IPS-18a (cell line): ENCODE measurements around the gene BLOC1S6.

ENCODE experiments used
- H3K27ac ChIP-seq: one replicate; pipeline ENCODE4 v1.5.1; 2013; ENCODE audit warnings: low read length
- H3K27me3 ChIP-seq: one replicate; pipeline ENCODE4 v1.6.1; 2013; ENCODE audit warnings: mild to moderate bottlenecking, low read length; ENCODE audit not compliant: control insufficient read depth, insufficient read depth
- H3K36me3 ChIP-seq: one replicate; pipeline ENCODE4 v1.6.1; 2013; ENCODE audit warnings: low read depth, low read length; ENCODE audit not compliant: control insufficient read depth
- H3K4me1 ChIP-seq: one replicate; pipeline ENCODE4 v1.6.1; 2013; ENCODE audit warnings: low read depth, low read length; ENCODE audit not compliant: control insufficient read depth
- H3K4me3 ChIP-seq: one replicate; pipeline ENCODE4 v1.5.1; 2013; ENCODE audit warnings: low read length
- H3K9ac ChIP-seq: one replicate; pipeline ENCODE4 v1.6.1; 2013; ENCODE audit warnings: mild to moderate bottlenecking, low read length, moderate library complexity
- H3K9me3 ChIP-seq: one replicate; pipeline ENCODE4 v1.6.1; 2013; ENCODE audit warnings: low read depth, low read length; ENCODE audit not compliant: control insufficient read depth

The BLOC1S6 gene

DNA sequence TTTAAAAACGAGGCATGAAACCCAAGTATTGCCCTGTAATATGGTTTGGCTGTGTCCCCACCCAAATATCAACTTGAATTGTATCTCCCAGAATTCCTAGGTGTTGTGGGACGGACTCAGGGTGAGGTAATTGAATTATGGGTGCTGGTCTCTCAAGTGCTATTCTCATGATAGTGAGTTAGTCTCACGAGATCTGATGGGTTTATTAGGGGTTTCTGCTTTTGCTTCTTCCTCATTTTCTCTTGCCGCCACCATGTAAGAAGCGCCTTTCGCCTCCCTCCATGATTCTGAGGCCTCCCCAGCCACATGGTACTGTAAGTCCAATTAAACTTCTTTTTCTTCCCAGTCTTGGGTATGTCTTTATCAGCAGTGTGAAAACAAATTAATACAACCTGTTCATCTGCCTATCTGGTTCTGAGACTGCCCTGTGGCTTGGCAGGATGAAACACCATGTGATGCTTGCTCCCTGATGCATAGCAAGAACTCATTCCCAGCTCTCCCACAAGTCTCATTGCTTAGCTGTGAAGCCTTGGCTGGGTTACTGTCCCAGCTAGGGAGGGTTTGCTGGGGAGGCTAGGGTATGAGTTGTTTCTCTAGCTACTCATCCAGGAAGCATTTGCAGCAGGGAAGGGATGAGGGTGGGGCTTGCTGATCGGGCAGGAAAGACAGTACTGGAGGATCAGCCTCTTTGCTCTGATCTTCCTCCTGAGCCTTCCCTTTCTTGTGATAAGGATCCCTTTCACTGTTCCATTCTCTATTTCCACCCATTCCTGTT, 43.9 kb downstream of the BLOC1S6 start:
- H3K4me1 ChIP-seq = no peaks in the 10 kb centered on the region
- H3K9me3 ChIP-seq = peaks cover 6% of the 10 kb centered on the region
- no peak overlapping the region for H3K9ac ChIP-seq
- H3K27me3 ChIP-seq = peaks cover 39% of the 10 kb centered on the region
- H3K27ac ChIP-seq = no peak overlapping the region
- H3K4me3 ChIP-seq = no peak overlapping the region
- H3K36me3 ChIP-seq = no peaks in the 10 kb centered on the region

DNA sequence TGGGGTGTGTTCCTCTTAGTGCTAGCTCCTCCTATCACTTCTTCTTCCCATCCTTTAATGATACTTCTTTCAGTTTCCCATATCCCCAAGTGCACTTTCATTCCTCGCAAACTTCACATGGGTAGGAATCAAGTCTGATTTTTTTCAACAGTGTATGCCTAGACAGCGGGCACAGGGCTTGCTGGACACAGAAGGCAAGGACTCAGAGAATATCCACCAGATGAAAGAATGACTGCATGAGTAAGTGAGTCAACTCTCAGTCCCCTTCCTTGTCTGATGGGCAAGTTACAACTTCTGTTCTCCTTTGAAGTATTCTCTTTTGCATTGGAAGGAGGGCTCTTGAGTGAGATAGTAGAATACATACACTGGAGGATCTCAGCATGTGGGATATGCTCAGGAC, 44.6 kb downstream of the BLOC1S6 start:
- no peaks in the 10 kb centered on the region for H3K36me3 ChIP-seq
- no peaks in the 10 kb centered on the region for H3K4me1 ChIP-seq
- peaks cover 46% of the 10 kb centered on the region for H3K27me3 ChIP-seq
- no peak overlapping the region for H3K4me3 ChIP-seq
- H3K9me3 ChIP-seq = no peaks in the 10 kb centered on the region
- H3K27ac ChIP-seq = no peak overlapping the region
- H3K9ac ChIP-seq = no peak overlapping the region

DNA sequence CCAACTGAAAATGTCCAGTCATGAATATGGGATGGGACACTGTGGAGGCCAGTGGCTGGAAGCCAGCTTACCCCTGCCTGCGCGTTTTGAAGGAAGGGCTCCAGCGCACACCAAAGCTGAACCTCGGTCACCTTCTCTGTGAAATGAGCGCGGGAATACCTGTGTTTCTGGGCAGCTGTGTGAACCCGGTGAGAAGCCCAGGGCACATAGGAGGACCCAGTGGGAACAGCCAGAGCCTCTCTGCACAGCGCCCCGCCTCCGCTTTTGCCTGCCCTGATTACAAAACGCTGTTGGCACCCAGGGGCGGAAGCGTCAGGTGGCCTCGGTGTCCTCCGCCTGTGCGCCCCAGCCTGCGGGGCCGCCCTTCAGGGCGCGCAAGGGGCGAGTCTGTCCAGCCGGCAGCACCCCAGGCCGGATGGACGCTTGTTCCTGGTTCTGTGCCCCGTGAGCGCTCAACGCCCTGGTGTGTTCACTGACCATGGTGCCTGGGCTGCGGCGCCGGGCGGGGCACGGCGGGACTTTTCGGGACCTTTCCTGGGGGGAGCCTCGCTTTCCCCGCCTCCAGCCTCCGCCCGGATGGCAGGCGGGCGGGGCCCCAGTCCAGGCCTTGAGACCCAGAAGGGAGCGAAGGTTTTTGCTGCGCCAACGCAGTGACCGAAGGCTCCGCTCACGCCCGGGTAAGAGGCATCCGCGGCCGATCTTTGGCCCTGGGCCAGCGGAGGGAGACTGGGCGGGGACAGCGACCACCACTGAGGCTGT, 47.4 kb downstream of the BLOC1S6 start, which contains the start of gene SQOR:
SQOR (plus strand) TSS at position 598 of the 759 bp plus-strand sequence. CDS start 23,895 bp downstream, outside the sequence.
- H3K36me3 ChIP-seq = no peaks in the 10 kb centered on the region
- peaks cover 56% of the 10 kb centered on the region for H3K27me3 ChIP-seq
- peak within 1 kb of the TSS; percentile 73 for H3K4me3 ChIP-seq
- H3K9ac ChIP-seq = peak within 1 kb of the TSS; percentile 3
- H3K9me3 ChIP-seq = no peaks in the 10 kb centered on the region
- no peak within 1 kb of the TSS for H3K27ac ChIP-seq
- H3K4me1 ChIP-seq = no peaks in the 10 kb centered on the region

DNA sequence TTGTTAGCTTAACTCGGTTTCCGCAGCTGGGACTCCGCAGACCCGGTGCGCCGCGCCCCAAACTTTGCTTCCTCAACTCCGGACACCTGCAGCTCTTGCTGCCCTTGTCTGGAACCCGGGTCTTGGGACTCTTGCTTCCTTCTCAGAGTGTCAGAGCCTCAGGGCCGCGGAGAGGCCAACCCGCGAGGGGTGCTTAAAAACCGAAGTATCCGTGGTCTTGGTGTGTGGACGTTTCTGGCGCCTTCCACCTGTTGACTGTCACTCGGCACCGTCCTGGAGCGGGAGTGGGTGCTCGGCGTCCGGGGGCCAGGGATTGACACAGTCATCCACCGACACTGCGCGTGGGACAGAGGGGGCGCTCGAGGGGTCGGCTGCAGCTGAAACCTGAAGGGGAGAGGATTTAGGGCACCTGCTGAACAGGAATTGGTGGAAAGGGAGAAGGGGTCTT, 48.0 kb downstream of the BLOC1S6 start:
- no peaks in the 10 kb centered on the region for H3K36me3 ChIP-seq
- H3K9me3 ChIP-seq = no peaks in the 10 kb centered on the region
- H3K27ac ChIP-seq = no peak overlapping the region
- peaks cover 56% of the 10 kb centered on the region for H3K27me3 ChIP-seq
- H3K4me3 ChIP-seq = peak overlapping the region; percentile 73
- H3K9ac ChIP-seq = peak overlapping the region; percentile 3
- no peaks in the 10 kb centered on the region for H3K4me1 ChIP-seq

- no peaks in the 10 kb centered on the region for H3K4me1 ChIP-seq
- H3K4me3 ChIP-seq = peak overlapping the region; percentile 73
- no peaks in the 10 kb centered on the region for H3K36me3 ChIP-seq
- H3K27ac ChIP-seq = no peak overlapping the region
- no peaks in the 10 kb centered on the region for H3K9me3 ChIP-seq
- H3K27me3 ChIP-seq = peaks cover 56% of the 10 kb centered on the region
- H3K9ac ChIP-seq = no peak overlapping the region
Measured at GRCh38 chr15:45635763-45636292, 48.6 kb downstream of the BLOC1S6 start.

- no peak overlapping the region for H3K27ac ChIP-seq
- no peak overlapping the region for H3K9ac ChIP-seq
- no peaks in the 10 kb centered on the region for H3K9me3 ChIP-seq
- H3K27me3 ChIP-seq = peaks cover 49% of the 10 kb centered on the region
- no peaks in the 10 kb centered on the region for H3K4me1 ChIP-seq
- no peaks in the 10 kb centered on the region for H3K36me3 ChIP-seq
- H3K4me3 ChIP-seq = no peak overlapping the region
Measured at GRCh38 chr15:45637141-45637540, 50.0 kb downstream of the BLOC1S6 start.

- H3K9me3 ChIP-seq = no peaks in the 10 kb centered on the region
- peaks cover 49% of the 10 kb centered on the region for H3K27me3 ChIP-seq
- no peaks in the 10 kb centered on the region for H3K4me1 ChIP-seq
- H3K9ac ChIP-seq = no peak overlapping the region
- no peak overlapping the region for H3K4me3 ChIP-seq
- no peaks in the 10 kb centered on the region for H3K36me3 ChIP-seq
- H3K27ac ChIP-seq = no peak overlapping the region
Measured at GRCh38 chr15:45637552-45638033, 50.4 kb downstream of the BLOC1S6 start.

- H3K27ac ChIP-seq = no peak overlapping the region
- no peaks in the 10 kb centered on the region for H3K4me1 ChIP-seq
- no peak overlapping the region for H3K4me3 ChIP-seq
- H3K9me3 ChIP-seq = no peaks in the 10 kb centered on the region
- H3K36me3 ChIP-seq = no peaks in the 10 kb centered on the region
- H3K27me3 ChIP-seq = peaks cover 21% of the 10 kb centered on the region
- H3K9ac ChIP-seq = no peak overlapping the region
Measured at GRCh38 chr15:45640616-45641015, 53.4 kb downstream of the BLOC1S6 start.

- H3K4me3 ChIP-seq = no peak overlapping the region
- H3K9me3 ChIP-seq = no peaks in the 10 kb centered on the region
- H3K4me1 ChIP-seq = no peaks in the 10 kb centered on the region
- H3K27ac ChIP-seq = no peak overlapping the region
- H3K36me3 ChIP-seq = no peaks in the 10 kb centered on the region
- peaks cover 13% of the 10 kb centered on the region for H3K27me3 ChIP-seq
- no peak overlapping the region for H3K9ac ChIP-seq
Measured at GRCh38 chr15:45641374-45641781, 54.2 kb downstream of the BLOC1S6 start.

- Histone ChIP-seq H3K4me3 (no peak overlapping the region), H3K27me3 (peaks cover 5% of the 10 kb centered on the region), H3K4me1 (no peaks in the 10 kb centered on the region)
Measured at GRCh38 chr15:45641999-45642932, 55.1 kb downstream of the BLOC1S6 start.

DNA sequence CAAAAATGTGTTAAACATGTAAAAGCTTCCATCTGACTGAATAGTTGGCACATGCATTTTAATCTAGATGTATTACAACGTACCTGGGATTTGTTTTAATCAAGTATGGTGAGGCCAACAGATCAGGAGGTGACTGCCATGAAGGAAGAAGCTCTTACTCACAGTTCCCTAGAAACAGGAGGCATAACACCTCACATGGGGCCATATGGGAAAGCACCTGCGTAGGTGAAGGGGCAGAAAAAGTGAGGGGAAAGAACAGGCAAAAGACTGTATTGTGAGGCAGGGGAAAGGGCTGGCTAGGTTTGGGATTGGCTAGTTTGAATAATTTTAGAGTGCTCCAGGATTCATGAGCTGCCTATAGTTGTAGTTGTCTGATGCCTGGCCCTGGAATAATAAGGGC, 57.3 kb downstream of the BLOC1S6 start:
- H3K4me1 ChIP-seq = no peaks in the 10 kb centered on the region
- H3K36me3 ChIP-seq = no peaks in the 10 kb centered on the region
- H3K9me3 ChIP-seq = no peaks in the 10 kb centered on the region
- H3K27me3 ChIP-seq = no peaks in the 10 kb centered on the region
- no peak overlapping the region for H3K4me3 ChIP-seq
- no peak overlapping the region for H3K9ac ChIP-seq
- H3K27ac ChIP-seq = no peak overlapping the region

More at GRCh38 chr15:45641999-45642932, 55.1 kb downstream of the BLOC1S6 start:
- Histone ChIP-seq H3K9ac (no peak overlapping the region), H3K27ac (no peak overlapping the region), H3K36me3 (no peaks in the 10 kb centered on the region), H3K9me3 (no peaks in the 10 kb centered on the region)
